ACC112 (cell line): ENCODE data around the gene LSM3.

ENCODE experiments used
- H2AFZ ChIP-seq: fragments of 200-600 bp; sonication (generic); one replicate; pipeline ENCODE4 v1.6.0; 2017; ENCODE audit warnings: antibody characterized with exemption, low read length; ENCODE audit not compliant: unreplicated experiment
- H3K27ac ChIP-seq: fragments of 200-600 bp; sonication (generic); 2 replicates; pipeline ENCODE4 v1.5.1; 2014; ENCODE audit warnings: low read depth, mild to moderate bottlenecking, antibody characterized with exemption, low read length, moderate library complexity
- H3K27me3 ChIP-seq: fragments of 200-600 bp; sonication (generic); 2 replicates; pipeline ENCODE4 v1.6.1; 2014; ENCODE audit warnings: mild to moderate bottlenecking, antibody characterized with exemption, low read length, moderate library complexity, mixed read lengths; ENCODE audit not compliant: insufficient read depth
- H3K36me3 ChIP-seq: fragments of 200-600 bp; sonication (generic); 2 replicates; pipeline ENCODE4 v1.6.1; 2016; ENCODE audit warnings: mild to moderate bottlenecking, antibody characterized with exemption, low read length, moderate library complexity, mixed read lengths; ENCODE audit not compliant: insufficient read depth
- H3K4me1 ChIP-seq: fragments of 200-600 bp; sonication (generic); one replicate; pipeline ENCODE4 v1.6.1; 2016; ENCODE audit warnings: low read length, mixed read lengths; ENCODE audit not compliant: insufficient read depth, unreplicated experiment, control insufficient read depth
- H3K4me3 ChIP-seq: fragments of 200-600 bp; sonication (generic); 2 replicates; pipeline ENCODE4 v1.5.1; 2014; ENCODE audit warnings: mild to moderate bottlenecking, low read depth, low read length
- H3K79me2 ChIP-seq: fragments of 200-600 bp; sonication (generic); one replicate; pipeline ENCODE4 v1.6.0; 2016; ENCODE audit warnings: low read length; ENCODE audit not compliant: control insufficient read depth, unreplicated experiment, insufficient read depth

Gene LSM3

DNA sequence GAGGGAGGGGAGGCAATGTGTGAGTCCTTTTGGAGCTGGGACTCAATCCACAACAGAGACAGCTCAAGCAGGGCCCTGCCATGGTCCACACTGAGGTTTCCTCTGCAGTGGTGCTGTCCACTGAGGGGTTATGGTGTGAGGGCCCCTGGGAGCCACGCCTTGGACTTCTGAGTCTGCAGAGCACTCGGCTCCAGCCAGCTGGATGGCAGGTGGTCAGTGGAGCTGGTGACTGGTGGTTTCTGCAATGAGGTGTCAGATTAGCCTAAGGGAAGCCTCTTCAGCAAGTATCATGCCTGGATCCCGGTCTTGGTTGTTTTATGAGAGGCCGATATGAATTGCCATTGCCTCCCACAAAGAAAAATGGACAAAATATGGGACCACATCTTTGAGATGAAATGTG lies 21.7 kb downstream of the LSM3 start:
- H3K27ac ChIP-seq, result no peak overlapping the region
- no peak overlapping the region for H2AFZ ChIP-seq
- peaks cover 2% of the 10 kb centered on the region for H3K79me2 ChIP-seq
- no peak overlapping the region for H3K4me3 ChIP-seq
- no peaks in the 10 kb centered on the region for H3K27me3 ChIP-seq
- peaks cover 41% of the 10 kb centered on the region for H3K4me1 ChIP-seq
- H3K36me3 ChIP-seq, result 0 out of 2 replicates have a peak, but pooled peaks cover 8% of the 10 kb centered on the region

DNA sequence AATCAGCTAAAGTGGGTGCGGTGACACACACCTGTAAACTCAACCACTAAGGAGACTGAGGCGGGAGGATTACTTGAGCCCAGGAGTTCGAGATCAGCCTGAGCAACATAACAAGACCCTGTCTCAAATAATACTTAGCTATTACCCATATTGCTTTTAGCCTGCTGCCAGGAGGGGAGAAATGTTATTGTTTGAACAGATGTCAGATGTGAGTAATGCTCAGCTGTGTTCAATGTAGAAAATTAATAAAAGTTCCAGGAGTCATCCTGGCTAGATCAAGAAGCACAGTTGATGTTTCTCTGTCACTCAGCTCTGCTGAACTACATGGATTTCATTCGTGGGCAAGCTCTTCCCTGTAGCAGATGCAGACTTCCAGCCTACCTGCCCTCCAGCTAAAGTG lies 22.2 kb downstream of the LSM3 start:
- Histone ChIP-seq H3K79me2 (peaks cover 2% of the 10 kb centered on the region), H3K36me3 (0 out of 2 replicates have a peak, but pooled peaks cover 8% of the 10 kb centered on the region), H3K27me3 (no peaks in the 10 kb centered on the region), H3K27ac (no peak overlapping the region), H2AFZ (no peak overlapping the region), H3K4me1 (peaks cover 41% of the 10 kb centered on the region), H3K4me3 (no peak overlapping the region)

GRCh38 chr3:14201940-14202684 lies 23.5 kb downstream of the LSM3 start:
- Histone ChIP-seq H3K4me1 (peaks cover 41% of the 10 kb centered on the region), H3K27me3 (no peaks in the 10 kb centered on the region), H3K36me3 (0 out of 2 replicates have a peak, but pooled peaks cover 8% of the 10 kb centered on the region), H2AFZ (no peak overlapping the region), H3K79me2 (no peaks in the 10 kb centered on the region), H3K4me3 (no peak overlapping the region), H3K27ac (no peak overlapping the region)

DNA sequence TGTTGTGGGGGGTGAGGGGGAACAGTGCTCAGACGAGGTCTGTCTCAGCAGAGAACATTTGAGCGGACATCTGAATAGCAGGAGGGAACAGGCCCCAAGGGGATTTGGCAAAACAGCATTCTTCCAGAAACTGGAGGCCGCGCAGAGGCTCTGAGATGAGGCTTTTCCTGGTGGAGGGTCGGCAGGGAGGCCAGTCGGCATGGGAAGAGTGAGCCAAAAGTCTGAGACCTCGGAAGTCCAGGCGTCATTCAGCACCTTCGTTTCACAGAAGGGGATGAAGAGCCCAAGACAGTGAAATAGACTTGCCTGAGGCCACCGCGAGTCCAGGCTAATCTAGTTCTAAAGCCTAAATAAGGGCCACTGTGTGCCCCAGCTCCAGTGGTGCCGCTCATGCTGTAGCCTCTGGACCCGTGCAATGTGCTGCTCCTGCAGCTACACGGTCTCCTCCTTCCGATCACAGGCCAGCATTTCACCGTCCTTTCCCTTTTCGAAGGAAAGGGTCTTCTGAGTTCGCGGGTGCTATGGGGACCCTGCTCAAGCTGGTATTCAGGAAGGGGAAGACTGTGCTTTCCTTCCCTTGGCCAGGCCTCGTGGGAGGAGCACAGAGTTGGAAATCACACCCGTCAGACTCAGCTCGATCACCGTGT lies 24.4 kb downstream of the LSM3 start:
- 0 out of 2 replicates have a peak, but pooled peaks cover 5% of the 10 kb centered on the region for H3K36me3 ChIP-seq
- no peaks in the 10 kb centered on the region for H3K27me3 ChIP-seq
- no peaks in the 10 kb centered on the region for H3K79me2 ChIP-seq
- H3K27ac ChIP-seq, result no peak overlapping the region
- no peak overlapping the region for H2AFZ ChIP-seq
- H3K4me3 ChIP-seq, result no peak overlapping the region
- H3K4me1 ChIP-seq, result peaks cover 41% of the 10 kb centered on the region

DNA sequence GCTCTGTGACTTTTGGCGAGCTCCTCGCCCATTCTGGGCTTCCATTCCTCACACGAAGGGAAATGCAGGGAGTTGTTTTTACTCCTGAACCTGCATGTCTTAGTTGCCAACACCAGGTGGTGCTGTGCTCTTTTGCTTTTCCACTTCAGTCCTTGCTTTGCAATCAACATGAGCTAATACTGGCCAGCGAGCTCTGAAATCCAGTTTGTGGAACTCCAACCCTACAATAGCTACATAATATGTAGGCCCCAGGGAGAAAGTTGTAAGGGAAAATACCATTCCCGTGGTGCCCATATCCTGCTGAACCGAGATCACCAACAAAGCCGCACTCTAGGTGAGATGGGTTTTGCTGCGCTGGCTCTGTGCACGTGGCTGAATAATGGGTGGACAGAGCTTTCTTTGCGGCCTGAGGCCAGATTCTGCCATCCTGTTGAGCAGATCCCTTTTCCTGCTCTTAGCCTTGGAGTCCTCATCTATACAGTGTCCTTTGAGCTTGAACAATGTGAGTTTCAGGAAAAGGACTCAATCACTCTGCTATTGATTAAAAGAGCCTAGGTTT lies 25.0 kb downstream of the LSM3 start:
- Histone ChIP-seq H2AFZ (no peak overlapping the region), H3K79me2 (no peaks in the 10 kb centered on the region), H3K27me3 (no peaks in the 10 kb centered on the region), H3K36me3 (no peaks in the 10 kb centered on the region), H3K27ac (no peak overlapping the region), H3K4me1 (peaks cover 43% of the 10 kb centered on the region), H3K4me3 (no peak overlapping the region)

DNA sequence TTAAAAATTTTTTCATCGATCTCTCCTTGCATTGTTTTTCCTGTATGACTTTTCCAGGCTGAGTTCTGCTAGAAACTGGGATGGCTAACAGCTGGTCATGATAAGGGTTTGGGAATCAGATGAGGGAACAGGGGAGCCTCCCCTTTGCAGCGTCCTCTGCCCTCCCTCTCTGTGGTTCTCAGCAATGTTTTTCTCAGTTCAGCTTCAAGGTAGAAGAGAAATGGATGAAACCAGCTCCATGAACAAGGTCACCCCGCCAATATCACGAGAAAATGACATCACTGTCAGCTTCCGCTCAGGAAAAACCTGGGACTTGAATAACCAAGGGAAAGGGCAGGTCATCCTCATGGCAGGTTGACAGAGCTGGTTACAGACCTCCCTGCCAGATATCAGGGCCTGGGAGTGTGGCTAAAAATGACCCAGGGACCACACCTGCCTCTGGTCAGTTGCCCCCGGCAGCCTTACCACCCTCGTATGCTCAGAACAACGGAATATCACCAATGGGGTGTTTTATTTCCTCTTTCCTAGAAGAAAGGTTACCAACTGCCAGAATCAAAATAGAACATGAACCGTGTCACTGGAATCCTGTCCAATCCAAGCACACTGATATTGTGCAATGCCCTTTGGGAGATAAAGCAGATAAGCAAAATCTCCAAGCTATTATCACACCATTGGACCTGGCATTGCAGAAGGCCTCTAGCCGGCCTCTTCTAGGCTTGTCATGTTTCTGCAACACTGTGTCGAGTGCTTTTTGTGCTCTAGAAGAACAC lies 26.1 kb downstream of the LSM3 start:
- Histone ChIP-seq H3K27ac (peak overlapping the region; percentile 33), H3K4me1 (peaks cover 54% of the 10 kb centered on the region), H3K79me2 (no peaks in the 10 kb centered on the region), H3K4me3 (no peak overlapping the region), H2AFZ (peak overlapping the region; percentile 21), H3K36me3 (no peaks in the 10 kb centered on the region), H3K27me3 (no peaks in the 10 kb centered on the region)

DNA sequence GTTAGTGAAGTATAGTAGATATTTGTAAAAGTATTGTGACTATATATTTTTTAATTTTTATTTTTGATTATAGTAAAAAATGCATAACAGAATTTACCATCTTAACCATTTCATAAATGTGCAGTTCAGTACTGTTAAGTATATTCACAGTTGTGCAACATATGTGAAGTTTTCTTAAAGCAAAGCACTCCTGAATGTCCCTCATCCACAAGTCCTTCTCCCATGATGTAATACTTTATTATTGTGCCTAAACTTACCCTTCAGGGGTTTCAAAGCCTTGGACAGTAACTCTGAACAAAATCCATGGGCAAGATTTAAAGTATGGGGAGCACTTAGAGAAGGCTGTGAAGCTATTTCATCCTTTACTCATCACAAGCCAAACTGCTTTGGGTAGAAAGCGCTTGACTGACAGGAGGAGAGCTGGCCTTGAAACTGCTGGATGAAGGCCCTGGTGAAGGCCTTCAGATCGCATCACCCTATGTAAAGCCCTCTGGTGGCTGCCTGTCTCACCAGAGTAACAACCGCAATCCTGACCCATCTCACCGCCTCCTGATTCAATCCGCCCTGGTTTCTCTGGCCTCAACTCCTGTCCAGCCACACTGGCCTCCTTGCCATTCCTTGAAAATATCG lies 28.0 kb downstream of the LSM3 start:
- no peak overlapping the region for H3K27ac ChIP-seq
- H3K27me3 ChIP-seq, result no peaks in the 10 kb centered on the region
- H2AFZ ChIP-seq, result no peak overlapping the region
- no peaks in the 10 kb centered on the region for H3K36me3 ChIP-seq
- H3K4me3 ChIP-seq, result no peak overlapping the region
- H3K4me1 ChIP-seq, result peaks cover 60% of the 10 kb centered on the region
- no peaks in the 10 kb centered on the region for H3K79me2 ChIP-seq

- Histone ChIP-seq H3K36me3 (no peaks in the 10 kb centered on the region), H2AFZ (no peak overlapping the region), H3K27ac (no peak overlapping the region), H3K79me2 (no peaks in the 10 kb centered on the region), H3K4me3 (no peak overlapping the region), H3K27me3 (no peaks in the 10 kb centered on the region), H3K4me1 (peaks cover 51% of the 10 kb centered on the region)
Observed at GRCh38 chr3:14208168-14208567, 29.6 kb downstream of the LSM3 start.

DNA sequence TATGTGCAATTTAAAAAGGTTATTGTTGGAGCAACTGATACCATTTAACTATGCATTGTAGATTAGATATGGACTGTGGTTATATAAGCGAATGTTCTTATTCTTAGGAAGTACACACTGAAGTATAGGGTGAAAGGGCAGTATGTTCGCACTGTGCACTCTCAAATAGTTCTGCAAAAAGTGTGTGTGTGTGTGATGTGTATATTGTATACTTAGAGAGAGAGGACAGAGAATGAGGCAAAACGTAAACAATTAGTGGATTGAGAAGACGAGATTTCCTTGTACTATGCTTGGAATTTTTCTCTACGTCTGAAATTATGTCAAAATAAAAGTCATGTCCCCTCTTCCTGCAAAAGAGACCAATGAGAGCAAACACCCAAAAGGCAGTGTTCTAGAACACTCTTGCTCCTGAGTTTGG lies 30.4 kb downstream of the LSM3 start:
- Histone ChIP-seq H3K27me3 (no peaks in the 10 kb centered on the region), H3K4me1 (peaks cover 48% of the 10 kb centered on the region), H3K27ac (no peak overlapping the region), H3K36me3 (no peaks in the 10 kb centered on the region), H2AFZ (no peak overlapping the region), H3K4me3 (no peak overlapping the region), H3K79me2 (no peaks in the 10 kb centered on the region)

DNA sequence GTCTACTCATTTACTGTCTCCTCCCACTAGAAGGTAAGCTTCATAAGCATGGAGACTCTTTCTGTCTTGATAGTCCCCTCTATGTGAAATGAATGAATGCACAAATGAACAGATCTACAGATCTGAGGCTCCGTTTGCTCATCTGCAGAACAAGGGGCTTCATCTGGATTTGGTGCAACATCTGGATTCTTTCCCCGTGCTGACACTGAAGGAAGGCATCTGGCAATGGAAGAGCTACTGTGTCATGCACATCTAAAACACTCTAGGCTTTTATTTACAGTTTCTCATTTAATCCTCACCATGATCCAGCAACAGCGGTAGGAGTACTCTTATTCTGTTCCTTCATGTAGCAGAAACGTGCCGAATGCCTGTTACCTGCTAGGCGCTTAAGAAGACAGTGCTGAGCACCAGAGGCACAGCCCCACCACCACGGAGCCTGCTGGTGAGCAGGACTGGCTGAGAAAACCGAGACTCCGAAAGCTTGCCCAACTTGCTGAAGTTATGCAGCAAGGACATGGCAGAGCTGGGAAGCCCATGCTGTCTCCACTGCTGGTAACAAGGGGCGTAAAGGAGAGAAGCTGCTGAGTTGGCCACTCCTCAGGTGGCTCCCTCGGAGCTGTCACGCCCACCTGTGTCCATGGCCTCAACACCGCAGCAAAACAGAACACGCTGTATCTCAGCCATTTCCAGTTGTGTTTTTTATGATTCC lies 31.1 kb downstream of the LSM3 start:
- Histone ChIP-seq H3K79me2 (no peaks in the 10 kb centered on the region), H3K36me3 (no peaks in the 10 kb centered on the region), H3K4me1 (peaks cover 41% of the 10 kb centered on the region), H3K4me3 (no peak overlapping the region), H3K27me3 (no peaks in the 10 kb centered on the region), H2AFZ (no peak overlapping the region), H3K27ac (no peak overlapping the region)
